Uterus (tissue), 2 donors: ENCODE data around the gene GALNT11.

Experiments used
- CTCF ChIP-seq, 4 experiments: fragments of 200-600 bp in 2 of 4; fragments of 450-650 bp in 2 of 4; sonication (generic) in 2 of 4; IDR thresholded peaks; one replicate each; pipeline ENCODE4 v1.5.1; 2016 to 2019; ENCODE audit warnings: antibody characterized with exemption in 4 of 4, mild to moderate bottlenecking in 2 of 4, moderate library complexity in 1 of 4
- POLR2A ChIP-seq, 2 donors: fragments of 450-650 bp; IDR thresholded peaks; one replicate each; pipeline ENCODE4 v1.6.1; 2016; ENCODE audit warnings: antibody characterized with exemption in 2 of 2, mild to moderate bottlenecking in 1 of 2, moderate library complexity in 1 of 2

GRCh38 chr7:152107945-152108344 is 82.5 kb downstream of the GALNT11 start:
- no peak for TF ChIP-seq POLR2A (IDR thresholded peaks at IDR 0.05)
- no peak for TF ChIP-seq CTCF (IDR thresholded peaks at IDR 0.05)
